Progenitor cell of endocrine pancreas (in vitro differentiated cells): ENCODE results near the gene PDE9A. TPM values are rescaled to one million over a fixed set of nuclear protein-coding genes. Genes with fewer than 3 reads are reported as not detected.
A peak's percentile ranks its signal among the peaks of the same experiment; 100 is the strongest.
"Not testable (repeated sequence)": the region's sequence is repeated elsewhere in the genome, so short reads cannot be mapped to it uniquely, and the experiment has no call there.

Source experiments
- DNase-seq: peaks from one replicate; pipeline ENCODE4 v3.0.0; 2021; ENCODE audit warnings: low spot score; ENCODE audit not compliant: unreplicated experiment
- H3K27ac Mint-ChIP-seq: 2 replicates; pipeline ENCODE4 v1.8.0; 2021; ENCODE audit warnings: mild to moderate bottlenecking, moderate library complexity, mixed read lengths
- H3K27me3 Mint-ChIP-seq: 2 replicates; pipeline ENCODE4 v1.8.0; 2021; ENCODE audit warnings: mixed read lengths
- H3K36me3 Mint-ChIP-seq: 2 replicates; pipeline ENCODE4 v1.8.0; 2022; ENCODE audit warnings: mixed read lengths; ENCODE audit not compliant: insufficient read depth
- H3K4me1 Mint-ChIP-seq: 2 replicates; pipeline ENCODE4 v1.8.0; 2021; ENCODE audit warnings: low read depth, mixed read lengths
- H3K4me3 Mint-ChIP-seq: 2 replicates; pipeline ENCODE4 v1.8.0; 2021; ENCODE audit warnings: low read depth, mild to moderate bottlenecking, moderate library complexity, mixed read lengths
- H3K9me3 Mint-ChIP-seq: 2 replicates; pipeline ENCODE4 v1.8.0; 2021; ENCODE audit warnings: low read depth, mixed read lengths
- total RNA-seq: library from RNA; stranded (reverse); gene quantifications from 2 replicates; pipeline ENCODE4 v1.2.1, GENCODE V29; 2021
- TF ChIP-seq, protein P1 (sequence below): fragments of 200-600 bp; sonication (generic); IDR thresholded peaks from one replicate; pipeline ENCODE4 v1.5.0; 2021; ENCODE audit warnings: antibody characterized with exemption, mild to moderate bottlenecking; ENCODE audit not compliant: unreplicated experiment

Gene PDE9A
- total RNA-seq, 1 donor from 2014 or later, result 57.0 TPM

GRCh38 chr21:42799948-42800347 is 146.5 kb downstream of the PDE9A start:
- Mint-ChIP-seq H3K36me3 (no peaks in the 10 kb centered on the region), H3K4me3 (no peak overlapping the region), H3K27ac (no peak overlapping the region), H3K27me3 (peaks cover 10% of the 10 kb centered on the region), H3K4me1 (peaks cover 13% of the 10 kb centered on the region), H3K9me3 (no peaks in the 10 kb centered on the region)
- TF ChIP-seq, protein P1, sequence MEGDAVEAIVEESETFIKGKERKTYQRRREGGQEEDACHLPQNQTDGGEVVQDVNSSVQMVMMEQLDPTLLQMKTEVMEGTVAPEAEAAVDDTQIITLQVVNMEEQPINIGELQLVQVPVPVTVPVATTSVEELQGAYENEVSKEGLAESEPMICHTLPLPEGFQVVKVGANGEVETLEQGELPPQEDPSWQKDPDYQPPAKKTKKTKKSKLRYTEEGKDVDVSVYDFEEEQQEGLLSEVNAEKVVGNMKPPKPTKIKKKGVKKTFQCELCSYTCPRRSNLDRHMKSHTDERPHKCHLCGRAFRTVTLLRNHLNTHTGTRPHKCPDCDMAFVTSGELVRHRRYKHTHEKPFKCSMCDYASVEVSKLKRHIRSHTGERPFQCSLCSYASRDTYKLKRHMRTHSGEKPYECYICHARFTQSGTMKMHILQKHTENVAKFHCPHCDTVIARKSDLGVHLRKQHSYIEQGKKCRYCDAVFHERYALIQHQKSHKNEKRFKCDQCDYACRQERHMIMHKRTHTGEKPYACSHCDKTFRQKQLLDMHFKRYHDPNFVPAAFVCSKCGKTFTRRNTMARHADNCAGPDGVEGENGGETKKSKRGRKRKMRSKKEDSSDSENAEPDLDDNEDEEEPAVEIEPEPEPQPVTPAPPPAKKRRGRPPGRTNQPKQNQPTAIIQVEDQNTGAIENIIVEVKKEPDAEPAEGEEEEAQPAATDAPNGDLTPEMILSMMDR, result no peak
- no peak for DNase-seq

DNA sequence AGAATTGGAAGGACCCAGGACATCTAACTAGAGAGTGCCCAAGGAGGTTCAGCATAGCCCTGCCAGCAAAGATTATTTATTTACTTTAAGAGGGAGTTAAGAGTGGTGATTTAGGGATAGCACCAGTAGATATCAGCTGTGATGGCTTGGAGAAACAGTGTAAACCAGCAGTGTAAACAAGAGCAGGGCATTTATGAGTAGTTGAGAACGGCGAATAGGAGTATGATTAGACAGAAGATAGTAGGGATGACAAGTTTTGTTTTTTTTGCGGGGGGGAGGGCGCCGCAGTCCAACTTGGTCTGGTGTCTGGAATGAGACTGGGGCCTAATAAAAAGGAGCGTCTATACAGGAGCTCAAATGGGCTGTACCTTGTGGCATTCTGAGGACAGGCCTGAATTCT is 148.2 kb downstream of the PDE9A start:
- H3K36me3 Mint-ChIP-seq, H3K4me3 Mint-ChIP-seq, H3K9me3 Mint-ChIP-seq, DNase-seq, H3K27ac Mint-ChIP-seq, H3K4me1 Mint-ChIP-seq: not testable (repeated sequence)
- peaks cover 12% of the 10 kb centered on the region for H3K27me3 Mint-ChIP-seq

GRCh38 chr21:42806509-42807140 is 153.2 kb downstream of the PDE9A start:
- no peak for DNase-seq
- H3K27me3 Mint-ChIP-seq, result peaks cover 9% of the 10 kb centered on the region
- H3K4me3 Mint-ChIP-seq, result no peak overlapping the region
- no peaks in the 10 kb centered on the region for H3K36me3 Mint-ChIP-seq
- TF ChIP-seq, protein P1, result no peak
- peaks cover 3% of the 10 kb centered on the region for H3K9me3 Mint-ChIP-seq
- H3K27ac Mint-ChIP-seq, result peak overlapping the region; percentile 79
- peaks cover 9% of the 10 kb centered on the region for H3K4me1 Mint-ChIP-seq

DNA sequence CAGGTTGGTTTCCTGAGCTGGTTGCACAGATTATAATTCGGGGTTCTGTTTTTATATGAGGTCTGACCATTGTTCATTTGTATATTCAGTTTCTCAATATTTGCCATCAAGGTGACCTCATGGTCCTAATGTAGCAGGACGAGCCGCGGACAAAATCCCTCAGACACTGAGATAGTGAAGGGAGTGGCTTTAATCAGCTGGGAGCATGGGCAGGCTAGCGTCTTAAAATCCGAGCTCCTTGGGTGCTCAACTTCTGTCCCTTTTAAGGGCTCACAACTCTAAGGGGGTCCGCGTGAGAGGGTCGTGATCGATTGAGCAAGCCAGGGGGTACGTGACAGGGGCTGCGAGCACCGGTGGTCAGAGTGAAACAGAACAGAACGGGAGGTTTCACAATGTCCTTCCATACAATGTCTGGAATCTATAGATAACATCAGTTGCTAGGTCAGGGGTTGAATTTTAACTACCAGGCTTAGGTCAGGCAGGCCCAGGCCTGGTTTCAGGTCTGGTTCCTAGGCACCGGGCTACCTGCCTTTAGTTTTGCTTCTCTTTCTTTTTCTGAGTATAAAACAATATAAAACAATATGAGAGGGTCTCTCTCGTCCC is 154.0 kb downstream of the PDE9A start:
- not testable (repeated sequence) for DNase-seq, H3K27me3 Mint-ChIP-seq, H3K9me3 Mint-ChIP-seq, H3K36me3 Mint-ChIP-seq
- H3K4me3 Mint-ChIP-seq, result peak overlapping the region; percentile 23
- peak overlapping the region; percentile 79 for H3K27ac Mint-ChIP-seq
- peaks cover 15% of the 10 kb centered on the region for H3K4me1 Mint-ChIP-seq

- Mint-ChIP-seq H3K9me3 (peaks cover 6% of the 10 kb centered on the region), H3K27ac (no peak overlapping the region), H3K27me3 (peaks cover 9% of the 10 kb centered on the region), H3K4me1 (peaks cover 22% of the 10 kb centered on the region), H3K36me3 (no peaks in the 10 kb centered on the region), H3K4me3 (no peak overlapping the region)
- DNase-seq, result no peak
- TF ChIP-seq, protein P1, result no peak
These were observed 154.7 kb downstream of the PDE9A start for GRCh38 chr21:42807938-42808613.

DNA sequence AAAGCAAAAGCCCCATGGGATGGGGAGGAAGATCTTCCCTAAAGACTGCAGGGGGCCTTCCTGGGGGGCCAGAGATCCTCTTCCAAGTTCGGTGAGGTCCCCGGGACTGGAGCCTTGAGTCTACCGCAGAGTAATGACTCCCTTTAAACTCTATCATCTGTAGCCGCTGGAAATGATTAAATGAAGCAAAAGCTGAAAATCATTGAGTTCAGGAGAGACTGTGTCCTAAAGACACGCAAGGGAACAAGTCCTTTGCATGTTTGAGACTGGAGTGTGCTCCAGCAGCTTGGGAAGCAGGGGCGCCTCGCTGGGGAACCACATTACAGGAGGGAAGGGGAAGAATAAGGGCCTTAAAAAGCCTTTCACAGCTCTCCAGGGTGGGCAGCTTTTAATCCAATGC is 155.8 kb downstream of the PDE9A start:
- Mint-ChIP-seq H3K36me3 (no peaks in the 10 kb centered on the region), H3K4me1 (peaks cover 23% of the 10 kb centered on the region), H3K9me3 (peaks cover 9% of the 10 kb centered on the region), H3K4me3 (no peak overlapping the region), H3K27me3 (peaks cover 9% of the 10 kb centered on the region), H3K27ac (no peak overlapping the region)
- TF ChIP-seq, protein P1, result no peak
- DNase-seq, result no peak
